ENCODE data around the gene KLC4. TPM values are rescaled to one million over a fixed set of nuclear protein-coding genes. Genes with fewer than 3 reads are reported as not detected.

Gene KLC4
- total and polyA plus RNA-seq, 9 of the 15 experiments (the other 6 are each of a cell fraction or from before 2014, with no cell fraction given) = 1.7 to 16.2 (median 7.7) TPM

- DNase-seq (ENCODE audit: extremely low read depth in 1 of 4, low spot score in 3 of 4) = no peak
- Histone ChIP-seq H3K9me1 (ENCODE audit: control insufficient read depth, insufficient read depth, low read length) (peaks cover 6% of the 10 kb centered on the region), H3K9me3 (replicated peaks; ENCODE audit: control insufficient read depth, insufficient read depth, low read depth, low read length) (no peaks in the 10 kb centered on the region), H3K27me3 (ENCODE audit: control insufficient read depth in 2 of 2, insufficient read depth in 2 of 2, low read length in 2 of 2) (no peaks in the 10 kb centered on the region), H3K4me1 (replicated peaks in 1 of 2; ENCODE audit: control insufficient read depth in 2 of 2, insufficient read depth in 2 of 2, low read length in 2 of 2) (peaks cover 0 to 10% of the 10 kb centered on the region in 2 experiments; a peak in 3 of 5 replicates), H3K27ac (ENCODE audit: extremely low read depth, low read depth, low read length) (no peak overlapping the region), H3K79me2 (ENCODE audit: control insufficient read depth, insufficient read depth, low read length) (no peaks in the 10 kb centered on the region), H4K20me1 (replicated peaks; ENCODE audit: control insufficient read depth, insufficient read depth, low read length) (no peaks in the 10 kb centered on the region; the same call in 1 of the 2 replicates), H3K36me3 (ENCODE audit: control insufficient read depth, insufficient read depth, low read length) (peaks cover 75% of the 10 kb centered on the region), H3K9ac (ENCODE audit: insufficient read depth in 1 of 2, low read depth in 2 of 2, low read length in 2 of 2) (peak overlapping the region in 1 of 2 experiments; percentile 26; a peak in 1 of 4 replicates), H3K4me3 (no peak overlapping the region), H3K4me2 (ENCODE audit: insufficient read depth, low read length) (no peak overlapping the region), H2AFZ (ENCODE audit: low read depth, low read length) (no peak overlapping the region)
- ChIA-PET POLR2A (interaction anchor here (0.6 to 5.7 kb wide), 9 partner anchors 10 to 145 kb away, joined by 3 to 22 read pairs (median 4); partner anchors contain the start of genes CUL9, KLHDC3 and RRP36), CTCF (ENCODE audit: low intra/inter-chr PET ratio) (interaction anchor here (0.5 kb wide), 1 partner anchor 13 kb away, joined by 4 read pairs; no protein-coding TSS in a partner anchor)
- FAIRE-seq = no peak
- TF ChIP-seq TCF7 (IDR thresholded peaks at IDR 0.05; ENCODE audit: borderline replicate concordance) (no peak), POLR2B (IDR thresholded peaks at IDR 0.05; ENCODE audit: low read depth, partially characterized antibody) (no peak), ZBED1 (IDR thresholded peaks at IDR 0.05) (no peak), SIN3B (IDR thresholded peaks at IDR 0.05; ENCODE audit: low read depth) (no peak), ZNF75A (CRISPR knock-in tag; IDR thresholded peaks at IDR 0.05) (no peak), ZNF384 (IDR thresholded peaks at IDR 0.05; ENCODE audit: low read depth, low read length) (no peak), GATAD2A (IDR thresholded peaks at IDR 0.05) (no peak), E2F4 (CRISPR knock-in tag; IDR thresholded peaks at IDR 0.05; ENCODE audit: low read depth) (no peak), RNF2 (IDR thresholded peaks at IDR 0.05) (no peak)
- 81% methylated on average over 7 of the region's 9 CpGs for WGBS (ENCODE audit: insufficient coverage, low coverage, missing lambda C conversion rate)
- in situ Hi-C loops (cut with MboI) (no loop called here), intact Hi-C loops (cut with micrococcal nuclease) (no loop called here)
- ATAC-seq = no peak
- BruUV-seq (replicated peaks) = no TSS peak
Observed at GRCh38 chr6:43036712-43037111, 22.7 kb upstream of the KLC4 start.
